HepG2 (cell line): Measurements from ENCODE around the gene PRTN3. TPM values are rescaled to one million over a fixed set of nuclear protein-coding genes. Genes with fewer than 3 reads are reported as not detected.

Experiments
- HNRNPLL ChIP-seq: fragments of 200-400 bp; formaldehyde crosslinking; IDR thresholded peaks from 2 replicates; pipeline ENCODE4 v1.6.1; 2017; ENCODE audit warnings: mild to moderate bottlenecking, low read depth, low read length; ENCODE audit not compliant: poor library complexity, severe bottlenecking
- JUND ChIP-seq: sonication (generic); formaldehyde crosslinking; IDR thresholded peaks from 2 replicates; pipeline ENCODE4 v1.8.0; 2022; ENCODE audit warnings: mild to moderate bottlenecking, missing genetic modification reagents
- KDM3A ChIP-seq: IDR thresholded peaks from 2 replicates; pipeline ENCODE4 v1.6.1; 2018; ENCODE audit warnings: low read depth, missing compliant biosample characterization
- KLF6 ChIP-seq: IDR thresholded peaks from 2 replicates; pipeline ENCODE4 v1.8.0; 2016; ENCODE audit warnings: missing biosample characterization, missing genetic modification reagents
- MXD4 ChIP-seq: IDR thresholded peaks from 2 replicates; pipeline ENCODE4 v1.6.1; 2016; ENCODE audit warnings: mild to moderate bottlenecking, missing biosample characterization, missing genetic modification reagents
- NONO ChIP-seq, 2 experiments: fragments of 450-650 bp in 1 of 2; sonication (generic) in 1 of 2; formaldehyde crosslinking in 1 of 2; IDR thresholded peaks in 1 of 2; conservative IDR thresholded peaks in 1 of 2; 2 replicates each; pipeline versions ENCODE4 v1.6.1 to v1.8.0; 2017 to 2022; ENCODE audit warnings: mild to moderate bottlenecking in 1 of 2, missing genetic modification reagents in 1 of 2, moderate library complexity in 1 of 2
- REXO4 ChIP-seq: sonication (generic); formaldehyde crosslinking; IDR thresholded peaks from 2 replicates; pipeline ENCODE4 v1.8.0; 2022; ENCODE audit warnings: missing genetic modification reagents, mild to moderate bottlenecking, borderline replicate concordance
- ZC3H4 ChIP-seq: sonication (generic); formaldehyde crosslinking; IDR thresholded peaks from 2 replicates; pipeline ENCODE4 v1.4.0; 2020; ENCODE audit warnings: missing genetic modification reagents, borderline replicate concordance
- ZFP90 ChIP-seq: sonication (generic); formaldehyde crosslinking; IDR thresholded peaks from 2 replicates; pipeline ENCODE4 v1.8.0; 2022; ENCODE audit warnings: missing genetic modification reagents, mild to moderate bottlenecking, inconsistent platforms, borderline replicate concordance
- ZKSCAN1 ChIP-seq: fragments of 150-350 bp; IDR thresholded peaks from 2 replicates; pipeline ENCODE4 v1.6.1; 2014; ENCODE audit warnings: low read length
- ZNF337 ChIP-seq: sonication (generic); formaldehyde crosslinking; IDR thresholded peaks from 2 replicates; pipeline ENCODE4 v1.5.1; 2020; ENCODE audit warnings: missing genetic modification reagents, low read depth, mild to moderate bottlenecking, borderline replicate concordance
- ZNF34 ChIP-seq: sonication (generic); formaldehyde crosslinking; IDR thresholded peaks from 2 replicates; pipeline ENCODE4 v1.4.0; 2020; ENCODE audit warnings: mild to moderate bottlenecking, missing genetic modification reagents, borderline replicate concordance
- ZNF343 ChIP-seq: sonication (generic); formaldehyde crosslinking; IDR thresholded peaks from 2 replicates; pipeline ENCODE4 v1.4.0; 2020; ENCODE audit warnings: mild to moderate bottlenecking, missing genetic modification reagents
- ZNF788 ChIP-seq: sonication (generic); formaldehyde crosslinking; IDR thresholded peaks from 2 replicates; pipeline ENCODE4 v1.5.0; 2020; ENCODE audit warnings: mild to moderate bottlenecking, missing genetic modification reagents, borderline replicate concordance
- ZSCAN21 ChIP-seq: sonication (generic); formaldehyde crosslinking; IDR thresholded peaks from 2 replicates; pipeline ENCODE4 v1.8.0; 2022; ENCODE audit warnings: mild to moderate bottlenecking, missing genetic modification reagents, moderate library complexity, borderline replicate concordance
- ZSCAN29 ChIP-seq: sonication (generic); formaldehyde crosslinking; conservative IDR thresholded peaks from 2 replicates; pipeline ENCODE4 v1.4.0; 2020; ENCODE audit warnings: mild to moderate bottlenecking, missing genetic modification reagents
- ZSCAN9 ChIP-seq: IDR thresholded peaks from 2 replicates; pipeline ENCODE4 v1.6.1; 2016; ENCODE audit warnings: borderline replicate concordance
- polyA plus RNA-seq, 8 experiments: library from polyadenylated mRNA; depleted of rRNA in 3 of 8; stranded (reverse) in 7 of 8; unstranded in 1 of 8; fragments of >200 nt; fragmentation: Illumina TruSeq in 4 of 8; extraction: Trizol in 4 of 8; gene quantifications; 2 replicates each; pipeline versions ENCODE4 v1.2.1 to v1.2.3, GENCODE V29; 2011 to 2016; ENCODE audit warnings: low read depth in 4 of 8, missing spikeins in 1 of 8, mixed read lengths in 1 of 8; ENCODE audit not compliant: insufficient read depth in 1 of 8
- total RNA-seq, 5 experiments: library from RNA; depleted of rRNA; stranded (reverse); fragments of >200 nt; fragmentation: Illumina TruSeq; extraction: Trizol; gene quantifications; 2 replicates each; pipeline ENCODE4 v1.2.3, GENCODE V29; 2016; ENCODE audit warnings: low read depth in 1 of 5
- TF ChIP-seq, protein P1 (sequence below): sonication (generic); formaldehyde crosslinking; IDR thresholded peaks from 2 replicates; pipeline ENCODE4 v1.4.0; 2020; ENCODE audit warnings: missing genetic modification reagents
- TF ChIP-seq, protein P2 (sequence below): sonication (generic); formaldehyde crosslinking; IDR thresholded peaks from 2 replicates; pipeline ENCODE4 v1.9.0; 2021; ENCODE audit warnings: missing genetic modification reagents, mild to moderate bottlenecking, borderline replicate concordance
- TF ChIP-seq, protein P3 (sequence below): sonication (generic); formaldehyde crosslinking; IDR thresholded peaks from 2 replicates; pipeline ENCODE4 v1.4.0; 2020; ENCODE audit warnings: missing genetic modification reagents
- TF ChIP-seq, protein P4 (sequence below): sonication (generic); formaldehyde crosslinking; IDR thresholded peaks from 2 replicates; pipeline ENCODE4 v1.4.0; 2020; ENCODE audit warnings: missing genetic modification reagents
- TF ChIP-seq, protein P5 (sequence below): IDR thresholded peaks from 2 replicates; pipeline ENCODE4 v1.6.1; 2012; ENCODE audit warnings: inconsistent platforms

PRTN3 gene
- total and polyA plus RNA-seq, 2 of the 13 experiments (the other 11 are each of a cell fraction or from before 2014, with no cell fraction given): not detected

DNA sequence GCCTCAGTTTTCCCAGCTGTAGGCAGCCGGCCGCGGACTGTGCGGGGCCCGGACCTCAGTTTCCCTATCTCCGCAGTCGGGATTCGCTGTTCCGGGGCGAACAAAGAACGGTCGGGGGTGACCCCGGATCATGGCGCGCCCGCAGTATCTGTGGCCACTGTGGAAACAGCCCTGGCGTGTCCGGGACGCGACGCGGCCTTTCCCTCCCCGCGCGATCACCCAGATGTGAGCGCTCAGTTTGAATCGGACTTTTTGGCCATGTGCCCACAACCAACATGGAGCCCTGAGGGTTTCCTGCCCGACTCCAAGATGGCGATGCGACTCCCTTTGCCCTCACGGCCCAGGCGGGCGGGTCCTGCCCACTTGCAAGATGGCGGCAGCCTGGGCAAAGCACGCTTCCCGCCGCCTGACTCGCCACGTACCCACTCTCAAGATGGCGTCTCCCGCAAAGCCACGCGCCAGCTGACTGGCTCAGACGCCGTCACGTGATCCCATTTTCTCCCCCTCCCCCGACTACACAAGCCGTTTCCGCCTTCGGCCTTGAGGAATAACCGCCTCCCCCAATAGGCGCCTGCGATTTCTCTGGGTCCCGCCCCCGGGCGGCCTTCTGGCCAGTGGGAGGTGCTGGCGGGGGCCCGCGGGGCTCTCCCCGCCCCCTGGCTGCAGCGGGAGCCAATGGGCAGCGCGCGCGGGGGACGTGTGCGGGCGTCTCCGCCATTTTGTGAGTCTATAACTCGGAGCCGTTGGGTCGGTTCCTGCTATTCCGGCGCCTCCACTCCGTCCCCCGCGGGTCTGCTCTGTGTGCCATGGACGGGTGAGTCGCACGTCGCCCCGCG is 43.9 kb upstream of the PRTN3 start, which contains the start of gene PTBP1 (continued):
- TF ChIP-seq, protein P1, sequence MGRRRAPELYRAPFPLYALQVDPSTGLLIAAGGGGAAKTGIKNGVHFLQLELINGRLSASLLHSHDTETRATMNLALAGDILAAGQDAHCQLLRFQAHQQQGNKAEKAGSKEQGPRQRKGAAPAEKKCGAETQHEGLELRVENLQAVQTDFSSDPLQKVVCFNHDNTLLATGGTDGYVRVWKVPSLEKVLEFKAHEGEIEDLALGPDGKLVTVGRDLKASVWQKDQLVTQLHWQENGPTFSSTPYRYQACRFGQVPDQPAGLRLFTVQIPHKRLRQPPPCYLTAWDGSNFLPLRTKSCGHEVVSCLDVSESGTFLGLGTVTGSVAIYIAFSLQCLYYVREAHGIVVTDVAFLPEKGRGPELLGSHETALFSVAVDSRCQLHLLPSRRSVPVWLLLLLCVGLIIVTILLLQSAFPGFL (CRISPR knock-in tag): no peak
- no peak for TF ChIP-seq REXO4
- TF ChIP-seq, protein P2, sequence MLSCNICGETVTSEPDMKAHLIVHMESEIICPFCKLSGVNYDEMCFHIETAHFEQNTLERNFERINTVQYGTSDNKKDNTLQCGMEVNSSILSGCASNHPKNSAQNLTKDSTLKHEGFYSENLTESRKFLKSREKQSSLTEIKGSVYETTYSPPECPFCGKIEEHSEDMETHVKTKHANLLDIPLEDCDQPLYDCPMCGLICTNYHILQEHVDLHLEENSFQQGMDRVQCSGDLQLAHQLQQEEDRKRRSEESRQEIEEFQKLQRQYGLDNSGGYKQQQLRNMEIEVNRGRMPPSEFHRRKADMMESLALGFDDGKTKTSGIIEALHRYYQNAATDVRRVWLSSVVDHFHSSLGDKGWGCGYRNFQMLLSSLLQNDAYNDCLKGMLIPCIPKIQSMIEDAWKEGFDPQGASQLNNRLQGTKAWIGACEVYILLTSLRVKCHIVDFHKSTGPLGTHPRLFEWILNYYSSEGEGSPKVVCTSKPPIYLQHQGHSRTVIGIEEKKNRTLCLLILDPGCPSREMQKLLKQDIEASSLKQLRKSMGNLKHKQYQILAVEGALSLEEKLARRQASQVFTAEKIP (CRISPR knock-in tag): no peak
- TF ChIP-seq MXD4 (CRISPR knock-in tag): no peak; the same call in none of the 2 replicates
- no peak; the same call in 1 of the 2 replicates for TF ChIP-seq ZFP90 (CRISPR knock-in tag)
- TF ChIP-seq JUND (CRISPR knock-in tag): no peak
- peak; percentile 69; the same call in 1 of the 2 replicates for TF ChIP-seq KDM3A (CRISPR knock-in tag)
- TF ChIP-seq, protein P3, sequence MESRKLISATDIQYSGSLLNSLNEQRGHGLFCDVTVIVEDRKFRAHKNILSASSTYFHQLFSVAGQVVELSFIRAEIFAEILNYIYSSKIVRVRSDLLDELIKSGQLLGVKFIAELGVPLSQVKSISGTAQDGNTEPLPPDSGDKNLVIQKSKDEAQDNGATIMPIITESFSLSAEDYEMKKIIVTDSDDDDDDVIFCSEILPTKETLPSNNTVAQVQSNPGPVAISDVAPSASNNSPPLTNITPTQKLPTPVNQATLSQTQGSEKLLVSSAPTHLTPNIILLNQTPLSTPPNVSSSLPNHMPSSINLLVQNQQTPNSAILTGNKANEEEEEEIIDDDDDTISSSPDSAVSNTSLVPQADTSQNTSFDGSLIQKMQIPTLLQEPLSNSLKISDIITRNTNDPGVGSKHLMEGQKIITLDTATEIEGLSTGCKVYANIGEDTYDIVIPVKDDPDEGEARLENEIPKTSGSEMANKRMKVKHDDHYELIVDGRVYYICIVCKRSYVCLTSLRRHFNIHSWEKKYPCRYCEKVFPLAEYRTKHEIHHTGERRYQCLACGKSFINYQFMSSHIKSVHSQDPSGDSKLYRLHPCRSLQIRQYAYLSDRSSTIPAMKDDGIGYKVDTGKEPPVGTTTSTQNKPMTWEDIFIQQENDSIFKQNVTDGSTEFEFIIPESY (CRISPR knock-in tag): peak; percentile 68; the same call in 1 of the 2 replicates
- peak; percentile 6; the same call in 1 of the 2 replicates for TF ChIP-seq ZNF34 (CRISPR knock-in tag)
- no peak for TF ChIP-seq ZNF343
- no peak for TF ChIP-seq ZSCAN29 (CRISPR knock-in tag)
- TF ChIP-seq ZSCAN9 (CRISPR knock-in tag): peak; percentile 83
- peak; percentile 96; the same call in 1 of the 2 replicates for TF ChIP-seq ZNF788 (CRISPR knock-in tag)
- TF ChIP-seq, protein P4, sequence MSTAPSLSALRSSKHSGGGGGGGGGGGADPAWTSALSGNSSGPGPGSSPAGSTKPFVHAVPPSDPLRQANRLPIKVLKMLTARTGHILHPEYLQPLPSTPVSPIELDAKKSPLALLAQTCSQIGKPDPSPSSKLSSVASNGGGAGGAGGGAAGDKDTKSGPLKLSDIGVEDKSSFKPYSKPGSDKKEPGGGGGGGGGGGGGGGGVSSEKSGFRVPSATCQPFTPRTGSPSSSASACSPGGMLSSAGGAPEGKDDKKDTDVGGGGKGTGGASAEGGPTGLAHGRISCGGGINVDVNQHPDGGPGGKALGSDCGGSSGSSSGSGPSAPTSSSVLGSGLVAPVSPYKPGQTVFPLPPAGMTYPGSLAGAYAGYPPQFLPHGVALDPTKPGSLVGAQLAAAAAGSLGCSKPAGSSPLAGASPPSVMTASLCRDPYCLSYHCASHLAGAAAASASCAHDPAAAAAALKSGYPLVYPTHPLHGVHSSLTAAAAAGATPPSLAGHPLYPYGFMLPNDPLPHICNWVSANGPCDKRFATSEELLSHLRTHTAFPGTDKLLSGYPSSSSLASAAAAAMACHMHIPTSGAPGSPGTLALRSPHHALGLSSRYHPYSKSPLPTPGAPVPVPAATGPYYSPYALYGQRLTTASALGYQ (CRISPR knock-in tag): 0 out of 2 replicates have a peak, but pooled peaks have one; percentile 18
- no peak for TF ChIP-seq ZNF337 (CRISPR knock-in tag)
- no peak for TF ChIP-seq ZKSCAN1
- no peak for TF ChIP-seq ZC3H4 (CRISPR knock-in tag)
- TF ChIP-seq NONO (IDR thresholded peaks at IDR 0.05): no peak
- TF ChIP-seq NONO (CRISPR knock-in tag; conservative IDR thresholded peaks at IDR 0.05): peak; percentile 95
- peak; percentile 63 for TF ChIP-seq KLF6 (CRISPR knock-in tag)
- peak; percentile 70; the same call in 1 of the 2 replicates for TF ChIP-seq ZSCAN21 (CRISPR knock-in tag)
- TF ChIP-seq HNRNPLL: peak; percentile 59
- TF ChIP-seq, protein P5, sequence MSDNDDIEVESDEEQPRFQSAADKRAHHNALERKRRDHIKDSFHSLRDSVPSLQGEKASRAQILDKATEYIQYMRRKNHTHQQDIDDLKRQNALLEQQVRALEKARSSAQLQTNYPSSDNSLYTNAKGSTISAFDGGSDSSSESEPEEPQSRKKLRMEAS: peak; percentile 93
